Astrocyte (in vitro differentiated cells and primary cell): ENCODE measurements around the gene PLEKHA6.

Source experiments
- CTCF ChIP-seq: IDR thresholded peaks from 2 replicates; pipeline ENCODE4 v1.5.1; 2011; ENCODE audit warnings: low read depth, mild to moderate bottlenecking, inconsistent platforms, low read length, moderate library complexity; ENCODE audit not compliant: insufficient read depth
- EZH2 ChIP-seq: IDR thresholded peaks from 2 replicates; pipeline ENCODE4 v1.6.1; 2012; ENCODE audit warnings: mild to moderate bottlenecking, low read length, inconsistent platforms; ENCODE audit not compliant: insufficient read depth

DNA sequence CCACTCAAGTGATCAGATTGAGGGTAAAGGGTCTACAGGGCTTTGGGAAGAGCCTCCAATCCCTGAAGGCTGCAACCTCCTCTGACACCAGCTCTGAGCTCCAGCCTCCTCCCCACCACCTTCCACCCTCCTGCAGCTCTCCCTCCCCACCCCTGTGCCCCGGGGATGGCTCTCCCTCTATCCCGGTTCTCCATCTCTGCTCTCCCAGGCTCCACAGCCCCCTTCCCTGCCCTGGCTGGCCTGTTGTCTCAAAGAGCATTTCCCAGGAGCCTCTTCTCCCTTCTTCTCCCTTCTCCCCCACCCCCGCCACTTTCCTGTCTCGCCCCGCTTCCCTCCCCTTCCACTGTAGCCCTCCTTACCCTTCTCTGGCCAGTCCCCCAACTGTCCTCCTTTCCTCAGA lies 1.1 kb downstream of the PLEKHA6 start:
- no peak for TF ChIP-seq CTCF
- no peak for TF ChIP-seq EZH2
